GM20000 (cell line): Measurements from ENCODE around the gene SYT8.

ENCODE experiments used
- DNase-seq: peaks from one replicate; pipeline ENCODE4 v3.0.0; 2012; ENCODE audit warnings: low spot score
- TF ChIP-seq, protein P1 (sequence below): IDR thresholded peaks from 2 replicates; pipeline ENCODE4 v1.5.1; 2012; ENCODE audit warnings: mild to moderate bottlenecking, control low read depth; ENCODE audit errors: extremely low read depth, missing control alignments

The SYT8 gene, protein sequence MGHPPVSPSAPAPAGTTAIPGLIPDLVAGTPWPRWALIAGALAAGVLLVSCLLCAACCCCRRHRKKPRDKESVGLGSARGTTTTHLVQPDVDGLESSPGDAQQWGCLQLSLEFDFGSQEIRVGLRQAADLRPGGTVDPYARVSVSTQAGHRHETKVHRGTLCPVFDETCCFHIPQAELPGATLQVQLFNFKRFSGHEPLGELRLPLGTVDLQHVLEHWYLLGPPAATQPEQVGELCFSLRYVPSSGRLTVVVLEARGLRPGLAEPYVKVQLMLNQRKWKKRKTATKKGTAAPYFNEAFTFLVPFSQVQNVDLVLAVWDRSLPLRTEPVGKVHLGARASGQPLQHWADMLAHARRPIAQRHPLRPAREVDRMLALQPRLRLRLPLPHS

DNA sequence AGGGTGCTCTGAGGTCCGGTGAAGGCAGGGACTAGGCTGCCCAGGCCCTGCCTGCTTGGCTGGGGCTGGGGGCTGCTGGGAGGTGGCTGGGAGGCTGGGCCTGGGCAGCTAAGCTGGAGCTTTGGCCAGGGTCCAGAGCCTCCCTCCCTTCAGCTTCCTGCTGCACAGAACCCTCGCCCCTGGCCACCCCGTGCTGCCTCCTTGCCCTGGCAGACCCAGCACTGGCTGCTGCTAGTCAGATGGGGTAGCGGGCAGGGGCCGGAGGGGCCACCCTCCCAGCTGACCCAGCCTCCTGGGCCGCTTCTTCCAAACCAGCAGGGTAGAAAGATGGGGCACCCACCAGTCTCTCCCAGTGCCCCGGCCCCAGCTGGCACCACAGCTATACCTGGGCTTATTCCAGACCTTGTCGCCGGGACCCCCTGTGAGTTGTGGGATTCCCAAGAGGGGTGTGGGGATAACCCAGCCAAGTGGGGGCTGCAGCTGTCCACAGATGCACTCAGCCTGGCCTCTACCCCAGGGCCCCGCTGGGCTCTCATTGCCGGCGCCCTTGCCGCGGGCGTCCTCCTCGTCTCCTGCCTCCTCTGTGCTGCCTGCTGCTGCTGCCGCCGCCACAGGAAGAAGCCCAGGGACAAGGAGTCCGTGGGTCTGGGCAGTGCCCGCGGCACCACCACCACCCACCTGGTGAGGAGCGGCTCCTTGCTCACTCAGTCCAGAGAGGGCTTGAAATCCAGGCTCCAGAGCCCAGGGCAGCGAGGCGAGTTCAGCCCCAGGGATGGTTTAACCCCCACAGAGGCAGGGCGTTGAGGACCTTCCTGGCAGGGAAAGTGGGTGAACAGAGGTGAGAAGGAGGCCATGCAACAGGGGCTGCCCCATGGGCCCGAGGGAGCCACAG, at the start of gene SYT8:
Gene SYT8, plus strand, starts transcription at position 212 of the 892 bp plus-strand sequence. Its CDS starts 116 bp downstream, at position 328.
- no peak for DNase-seq

DNA sequence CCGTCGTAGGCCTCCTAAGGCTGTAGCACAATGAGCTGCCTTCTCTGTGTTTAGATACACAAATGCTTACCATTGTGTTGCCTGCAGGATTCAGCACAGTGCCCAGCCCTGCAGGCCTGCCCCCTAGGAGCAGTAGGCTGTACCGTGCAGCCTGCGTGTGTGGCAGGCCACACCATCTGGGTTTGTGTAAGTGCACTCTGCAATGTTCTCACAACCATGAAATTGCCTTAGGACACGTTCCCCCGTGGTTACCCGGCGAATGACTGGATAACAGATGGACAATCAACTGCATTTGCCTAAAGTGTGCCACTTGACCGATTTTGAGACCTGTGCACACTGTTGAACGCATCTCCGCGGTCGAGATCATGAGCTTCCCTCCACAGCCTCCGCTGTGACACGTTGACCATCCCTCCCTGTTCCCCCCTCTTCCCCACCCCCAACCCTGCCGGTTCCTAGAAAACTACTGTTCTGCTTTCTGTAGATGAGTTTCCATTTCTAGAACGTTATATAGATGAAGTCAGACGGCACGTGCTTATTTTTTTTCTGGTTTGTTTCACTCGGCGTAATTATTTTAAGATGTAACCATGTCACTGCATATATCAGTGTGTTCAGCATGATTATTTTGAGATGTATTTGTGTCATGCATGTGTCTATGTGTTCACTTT, 48.9 kb upstream of the SYT8 start:
- no peak for DNase-seq
- TF ChIP-seq, protein P1, sequence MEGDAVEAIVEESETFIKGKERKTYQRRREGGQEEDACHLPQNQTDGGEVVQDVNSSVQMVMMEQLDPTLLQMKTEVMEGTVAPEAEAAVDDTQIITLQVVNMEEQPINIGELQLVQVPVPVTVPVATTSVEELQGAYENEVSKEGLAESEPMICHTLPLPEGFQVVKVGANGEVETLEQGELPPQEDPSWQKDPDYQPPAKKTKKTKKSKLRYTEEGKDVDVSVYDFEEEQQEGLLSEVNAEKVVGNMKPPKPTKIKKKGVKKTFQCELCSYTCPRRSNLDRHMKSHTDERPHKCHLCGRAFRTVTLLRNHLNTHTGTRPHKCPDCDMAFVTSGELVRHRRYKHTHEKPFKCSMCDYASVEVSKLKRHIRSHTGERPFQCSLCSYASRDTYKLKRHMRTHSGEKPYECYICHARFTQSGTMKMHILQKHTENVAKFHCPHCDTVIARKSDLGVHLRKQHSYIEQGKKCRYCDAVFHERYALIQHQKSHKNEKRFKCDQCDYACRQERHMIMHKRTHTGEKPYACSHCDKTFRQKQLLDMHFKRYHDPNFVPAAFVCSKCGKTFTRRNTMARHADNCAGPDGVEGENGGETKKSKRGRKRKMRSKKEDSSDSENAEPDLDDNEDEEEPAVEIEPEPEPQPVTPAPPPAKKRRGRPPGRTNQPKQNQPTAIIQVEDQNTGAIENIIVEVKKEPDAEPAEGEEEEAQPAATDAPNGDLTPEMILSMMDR, result no peak

More for the DNA sequence above, at the start of gene SYT8:
- TF ChIP-seq, protein P1, result no peak

DNA sequence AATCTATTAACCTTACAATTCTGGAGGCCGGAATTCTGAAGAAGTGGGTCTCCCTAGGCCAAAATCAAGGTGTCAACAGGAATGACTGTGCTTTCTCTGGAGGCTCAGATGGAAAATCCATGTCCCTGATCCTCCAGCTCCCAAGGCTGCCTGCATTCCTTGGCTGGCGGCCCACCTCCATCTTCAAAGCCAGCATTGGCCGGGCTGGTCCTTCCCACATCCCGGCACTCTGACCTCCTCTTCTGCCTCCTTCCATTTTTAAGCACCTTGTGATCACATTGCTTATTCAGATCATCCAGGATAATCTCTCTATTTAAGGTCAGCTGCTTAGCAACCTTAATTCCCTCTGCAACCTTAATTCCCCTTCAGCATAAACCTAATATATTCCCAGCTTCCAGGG, 48.3 kb upstream of the SYT8 start:
- no peak for DNase-seq
- TF ChIP-seq, protein P1, result no peak

DNA sequence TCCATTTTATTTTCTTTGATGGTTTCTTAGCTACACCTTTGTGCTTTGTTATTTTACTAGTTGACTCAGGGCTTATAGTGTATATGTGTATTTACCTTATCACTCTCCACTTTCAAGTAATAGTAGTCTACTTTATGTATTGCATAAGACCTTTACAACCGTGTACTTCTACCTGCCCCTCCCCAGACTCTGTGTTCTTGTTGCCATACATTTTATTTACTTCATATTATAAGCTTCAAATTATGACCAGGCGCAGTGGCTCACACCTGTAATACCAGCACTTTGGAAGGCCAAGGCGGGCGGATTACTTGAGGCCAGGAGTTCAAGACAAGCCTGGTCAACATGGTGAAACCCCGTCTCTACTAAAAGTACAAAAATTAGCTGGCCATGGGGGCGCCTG, 42.9 kb upstream of the SYT8 start:
- TF ChIP-seq, protein P1, result no peak
- no peak for DNase-seq

DNA sequence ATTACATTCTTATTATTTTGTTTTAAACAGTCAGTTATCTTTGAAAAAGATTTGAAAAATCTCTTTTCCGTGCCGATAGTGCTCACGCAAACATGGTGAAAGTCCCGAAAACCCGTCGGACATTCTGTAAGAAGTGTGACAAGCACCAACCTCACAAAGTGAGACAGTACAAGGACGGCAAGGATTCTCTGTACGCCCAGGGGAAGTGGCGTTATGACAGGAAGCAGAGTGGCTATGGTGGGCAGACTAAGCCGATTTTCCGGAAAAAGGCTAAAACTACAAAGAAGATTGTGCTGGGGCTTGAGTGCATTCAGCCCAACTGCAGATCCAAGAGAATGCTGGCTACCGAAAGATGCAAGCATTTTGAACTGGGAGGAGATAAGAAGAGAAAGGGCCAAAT, 42.3 kb upstream of the SYT8 start:
- no peak for DNase-seq
- TF ChIP-seq, protein P1, result no peak

DNA sequence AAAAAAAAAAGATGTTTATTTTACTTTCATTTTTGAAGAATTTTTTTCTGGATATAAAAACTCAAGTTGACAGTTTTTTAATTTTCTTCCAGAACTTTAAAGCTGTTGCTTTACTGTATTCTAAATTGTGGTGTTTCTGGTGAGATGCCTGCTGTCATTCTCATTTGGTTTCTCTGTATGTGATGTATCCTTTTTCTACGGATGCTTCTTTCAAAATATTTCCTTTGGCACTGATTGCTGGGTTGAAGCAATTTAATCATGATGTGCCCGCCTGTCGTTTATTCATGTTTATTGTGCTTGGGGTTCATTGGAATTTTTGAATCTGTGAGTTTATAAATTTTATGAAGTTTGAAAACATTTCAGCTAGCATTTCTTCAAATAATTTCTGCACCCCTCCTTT, 41.7 kb upstream of the SYT8 start:
- no peak for DNase-seq
- TF ChIP-seq, protein P1, result no peak
